K562 (cell line): ENCODE measurements around the gene CEP43. TPM values are rescaled to one million over a fixed set of nuclear protein-coding genes. Genes with fewer than 3 reads are reported as not detected.

ENCODE experiments used
- ATAC-seq: fragments of 200-7000 bp; cut with Tn5 transposase; 3 replicates; pipeline ENCODE4 v1.9.1; 2020; ENCODE audit warnings: moderate library complexity
- BruUV-seq: library from RNA; stranded (reverse); fragments of 400-500 nt; replicated peaks from 2 replicates; lab custom pipeline; 2021; lab: Mats Ljungman, UMichigan
- CTCF ChIA-PET: fragments of 300-600 bp; formaldehyde crosslinking; extraction: SDS; loops from one replicate; lab custom pipeline; 2021; ENCODE audit warnings: low intra/inter-chr PET ratio; lab: Yijun Ruan, JAX
- POLR2A ChIA-PET: fragments of 300-600, 350-650 bp; sonication (Branson Sonifier 250); formaldehyde crosslinking; extraction: SDS; loops from one replicate; lab custom pipeline; 2021; ENCODE audit warnings: antibody characterized with exemption, inconsistent platforms; lab: Yijun Ruan, JAX
- DNase-seq, 4 experiments: peaks; one replicate each; pipeline versions ENCODE4 v3.0.0 to v3.0.0-alpha.2; 2011 to 2018; ENCODE audit warnings: low spot score in 3 of 4, mixed read lengths in 3 of 4; ENCODE audit errors: extremely low read depth in 1 of 4
- FAIRE-seq: peaks from 2 replicates; lab custom pipeline; 2011; peaks lifted over from hg19 to GRCh38; lab: Jason Lieb, UNC
- H2AFZ ChIP-seq: 2 replicates; pipeline ENCODE4 v1.6.0; 2011; ENCODE audit warnings: low read depth, low read length, control low read depth, inconsistent platforms
- H3K27ac ChIP-seq: fragments of 200-600 bp; 3 replicates; pipeline ENCODE4 v1.8.0; 2011; ENCODE audit warnings: low read depth, mild to moderate bottlenecking, control low read depth, inconsistent platforms, low read length, moderate library complexity, mixed read lengths; ENCODE audit errors: extremely low read depth
- H3K27me3 ChIP-seq, 2 experiments: fragments of 300-600 bp in 1 of 2; 2 replicates in 1 of 2; 3 replicates in 1 of 2; pipeline versions ENCODE4 v1.6.0 to v1.8.0; 2011; ENCODE audit warnings: inconsistent platforms in 2 of 2, low read length in 2 of 2, mild to moderate bottlenecking in 1 of 2, mixed read lengths in 1 of 2, moderate library complexity in 1 of 2; ENCODE audit not compliant: control insufficient read depth in 2 of 2, insufficient read depth in 2 of 2
- H3K36me3 ChIP-seq: fragments of 300-600 bp; 3 replicates; pipeline ENCODE4 v1.8.0; 2011; ENCODE audit warnings: mild to moderate bottlenecking, low read length, inconsistent platforms; ENCODE audit not compliant: control insufficient read depth, insufficient read depth
- H3K4me1 ChIP-seq, 2 experiments: fragments of 200-600 bp in 1 of 2; replicated peaks in 1 of 2; 2 replicates in 1 of 2; 3 replicates in 1 of 2; pipeline versions ENCODE4 v1.5.1 to v1.8.0; 2011; ENCODE audit warnings: inconsistent platforms in 2 of 2, low read length in 2 of 2, mild to moderate bottlenecking in 1 of 2, mixed read lengths in 1 of 2, moderate library complexity in 1 of 2; ENCODE audit not compliant: control insufficient read depth in 2 of 2, insufficient read depth in 2 of 2
- H3K4me2 ChIP-seq: 2 replicates; pipeline ENCODE4 v1.6.1; 2011; ENCODE audit warnings: low read length, control low read depth, inconsistent platforms, mixed read lengths; ENCODE audit not compliant: insufficient read depth
- H3K4me3 ChIP-seq: fragments of 200-600 bp; sonication (generic), shearing (Covaris generic); 2 replicates; pipeline ENCODE4 v1.5.1; 2016; ENCODE audit warnings: control low read depth, inconsistent platforms
- H3K79me2 ChIP-seq: fragments of 200-600 bp; 3 replicates; pipeline ENCODE4 v1.8.0; 2011; ENCODE audit warnings: low read length, inconsistent platforms; ENCODE audit not compliant: control insufficient read depth, insufficient read depth
- H3K9ac ChIP-seq, 2 experiments: 2 replicates each; pipeline versions ENCODE4 v1.6.0 to v1.6.1; 2011; ENCODE audit warnings: low read depth in 2 of 2, low read length in 2 of 2, control low read depth in 1 of 2, inconsistent platforms in 1 of 2, mild to moderate bottlenecking in 1 of 2, mixed read lengths in 1 of 2; ENCODE audit not compliant: insufficient read depth in 1 of 2
- H3K9me1 ChIP-seq: one replicate; pipeline ENCODE4 v1.6.0; 2011; ENCODE audit warnings: inconsistent platforms, mild to moderate bottlenecking, low read length, moderate library complexity; ENCODE audit not compliant: control insufficient read depth, insufficient read depth
- H3K9me3 ChIP-seq: replicated peaks from 2 replicates; pipeline ENCODE4 v1.5.1; 2011; ENCODE audit warnings: low read depth, low read length, inconsistent platforms; ENCODE audit not compliant: control insufficient read depth, insufficient read depth
- H4K20me1 ChIP-seq: replicated peaks from 2 replicates; pipeline ENCODE4 v1.6.1; 2011; ENCODE audit warnings: low read length, inconsistent platforms, mixed read lengths; ENCODE audit not compliant: control insufficient read depth, insufficient read depth
- POLR3A ChIP-seq: IDR thresholded peaks from 2 replicates; pipeline ENCODE4 v1.6.1; 2011; ENCODE audit warnings: borderline replicate concordance, mild to moderate bottlenecking, moderate library complexity; ENCODE audit not compliant: insufficient read length, insufficient read depth; ENCODE audit errors: extremely low read depth
- TAF15 ChIP-seq: fragments of 200-400 bp; formaldehyde crosslinking; IDR thresholded peaks from 2 replicates; pipeline ENCODE4 v1.6.1; 2017; ENCODE audit warnings: mild to moderate bottlenecking, low read depth, low read length, moderate library complexity
- ZBTB7A ChIP-seq: IDR thresholded peaks from 2 replicates; pipeline ENCODE4 v1.6.1; 2011; ENCODE audit warnings: low read depth, mild to moderate bottlenecking, low read length, moderate library complexity, borderline replicate concordance; ENCODE audit not compliant: control insufficient read depth
- ZNF384 ChIP-seq: IDR thresholded peaks from 2 replicates; pipeline ENCODE4 v1.6.1; 2012; ENCODE audit warnings: low read depth, low read length, improper control_type of control experiment
- WGBS: fragments of 100-300 bp; shearing (Covaris generic); methylation state at CpG from one replicate; pipeline ENCODE4 v1.1.6; 2016; ENCODE audit warnings: low coverage, mixed read lengths; ENCODE audit not compliant: insufficient coverage; ENCODE audit errors: missing lambda C conversion rate; 5-methylcytosine and 5-hydroxymethylcytosine counted together
- in situ Hi-C: fragments of 300-500 bp; cut with MboI; formaldehyde crosslinking; loops from 4 replicates; pipeline ENCODE4 v1.15.0; 2018; ENCODE audit warnings: inconsistent platforms, mixed read lengths
- intact Hi-C: fragments of 100-400 bp; cut with micrococcal nuclease; formaldehyde crosslinking; loops from 2 replicates; pipeline ENCODE4 v1.14.2; 2022
- polyA plus RNA-seq, 8 experiments: library from polyadenylated mRNA; depleted of rRNA in 4 of 8; stranded (reverse) in 5 of 8; unstranded in 3 of 8; fragments of >200 nt; fragmentation: Nextera tagmentation in 2 of 8; fragmentation: Illumina TruSeq in 1 of 8; extraction: Ambion mirVana in 2 of 8; extraction: Trizol in 1 of 8; gene quantifications; 2 replicates each; pipeline versions ENCODE4 v1.2.1 to v1.2.3, GENCODE V29; 2011 to 2014; ENCODE audit warnings: inconsistent platforms in 1 of 8, missing spikeins in 1 of 8
- total RNA-seq, 7 experiments: library from RNA; depleted of rRNA in 6 of 7; stranded (reverse); fragments of >200 nt in 6 of 7; fragmentation: Illumina TruSeq in 2 of 7; extraction: Trizol in 2 of 7; gene quantifications; 2 replicates each; pipeline versions ENCODE4 v1.2.1 to v1.2.3, GENCODE V29; 2011 to 2021; ENCODE audit warnings: low replicate concordance in 1 of 7
- TF ChIP-seq, protein P1 (sequence below): fragments of 250-450 bp; sonication (Bioruptor Pico); IDR thresholded peaks from 2 replicates; pipeline ENCODE4 v1.5.0; 2020; ENCODE audit warnings: mild to moderate bottlenecking, borderline replicate concordance
- TF ChIP-seq, protein P2 (sequence below): sonication (generic); formaldehyde crosslinking; IDR thresholded peaks from 2 replicates; pipeline ENCODE4 v1.8.0; 2022; ENCODE audit warnings: mild to moderate bottlenecking, missing genetic modification reagents
- TF ChIP-seq, protein P3 (sequence below): fragments of 450-650 bp; IDR thresholded peaks from 2 replicates; pipeline ENCODE4 v1.6.1; 2014; ENCODE audit warnings: low read depth, mild to moderate bottlenecking, moderate library complexity, borderline replicate concordance
- TF ChIP-seq, protein P4 (sequence below): fragments of 250-450 bp; sonication (Bioruptor Pico); IDR thresholded peaks from 2 replicates; pipeline ENCODE4 v1.8.0; 2021; ENCODE audit warnings: borderline replicate concordance, mild to moderate bottlenecking, moderate library complexity; ENCODE audit not compliant: poor library complexity, severe bottlenecking

The CEP43 gene
- total and polyA plus RNA-seq, 9 of the 15 experiments (the other 6 are each of a cell fraction or from before 2014, with no cell fraction given) = 15.2 to 55.7 (median 47.4) TPM

DNA sequence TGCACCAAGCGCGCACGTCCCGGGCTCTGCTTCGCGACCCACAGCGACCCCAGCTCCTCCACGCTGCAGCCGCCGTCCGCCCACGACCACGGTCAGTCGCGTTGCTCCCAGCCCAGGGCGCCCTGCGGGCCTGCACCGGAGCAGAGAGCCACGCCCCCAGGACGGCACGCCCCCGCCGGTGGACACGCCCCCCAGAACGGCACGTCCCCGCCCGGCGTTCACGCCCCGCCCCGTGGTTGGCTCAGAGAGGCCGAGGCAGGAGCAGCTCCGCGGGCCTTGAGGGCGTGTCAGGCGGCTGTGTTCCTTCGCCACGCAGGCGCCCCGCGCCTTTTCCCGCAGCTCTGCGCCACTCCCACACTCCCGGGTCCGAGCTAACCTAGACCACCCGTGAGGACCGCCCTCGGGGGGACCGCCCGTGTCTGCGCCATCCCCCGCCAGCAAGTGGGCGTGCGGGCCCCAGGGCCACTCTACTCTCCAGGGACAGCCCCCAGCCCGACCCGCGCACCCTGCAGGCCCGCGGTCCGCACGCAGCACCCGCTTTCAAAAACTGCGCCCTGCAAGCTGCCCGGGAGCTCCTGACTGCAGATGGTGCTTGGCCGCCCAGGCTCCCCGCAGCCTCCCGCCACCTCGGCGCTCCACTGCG is 42.6 kb upstream of the CEP43 start, which contains the start of gene RNASET2:
TSS of gene RNASET2 (minus strand) at position 107 of the 643 bp plus-strand sequence. CDS start 368 bp downstream, outside the sequence.
- in situ Hi-C loops = loop anchor here (10.0 kb wide), 1 partner anchor 182 kb away; no protein-coding TSS in a partner anchor
- peak; percentile 97 for ATAC-seq
- intact Hi-C loops = loop anchor here (2.0 kb wide), 1 partner anchor 42 kb away; the partner anchor contains the start of gene CEP43
- TF ChIP-seq, protein P1, sequence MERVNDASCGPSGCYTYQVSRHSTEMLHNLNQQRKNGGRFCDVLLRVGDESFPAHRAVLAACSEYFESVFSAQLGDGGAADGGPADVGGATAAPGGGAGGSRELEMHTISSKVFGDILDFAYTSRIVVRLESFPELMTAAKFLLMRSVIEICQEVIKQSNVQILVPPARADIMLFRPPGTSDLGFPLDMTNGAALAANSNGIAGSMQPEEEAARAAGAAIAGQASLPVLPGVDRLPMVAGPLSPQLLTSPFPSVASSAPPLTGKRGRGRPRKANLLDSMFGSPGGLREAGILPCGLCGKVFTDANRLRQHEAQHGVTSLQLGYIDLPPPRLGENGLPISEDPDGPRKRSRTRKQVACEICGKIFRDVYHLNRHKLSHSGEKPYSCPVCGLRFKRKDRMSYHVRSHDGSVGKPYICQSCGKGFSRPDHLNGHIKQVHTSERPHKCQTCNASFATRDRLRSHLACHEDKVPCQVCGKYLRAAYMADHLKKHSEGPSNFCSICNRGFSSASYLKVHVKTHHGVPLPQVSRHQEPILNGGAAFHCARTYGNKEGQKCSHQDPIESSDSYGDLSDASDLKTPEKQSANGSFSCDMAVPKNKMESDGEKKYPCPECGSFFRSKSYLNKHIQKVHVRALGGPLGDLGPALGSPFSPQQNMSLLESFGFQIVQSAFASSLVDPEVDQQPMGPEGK (CRISPR knock-in tag) = no peak
- TF ChIP-seq, protein P2, sequence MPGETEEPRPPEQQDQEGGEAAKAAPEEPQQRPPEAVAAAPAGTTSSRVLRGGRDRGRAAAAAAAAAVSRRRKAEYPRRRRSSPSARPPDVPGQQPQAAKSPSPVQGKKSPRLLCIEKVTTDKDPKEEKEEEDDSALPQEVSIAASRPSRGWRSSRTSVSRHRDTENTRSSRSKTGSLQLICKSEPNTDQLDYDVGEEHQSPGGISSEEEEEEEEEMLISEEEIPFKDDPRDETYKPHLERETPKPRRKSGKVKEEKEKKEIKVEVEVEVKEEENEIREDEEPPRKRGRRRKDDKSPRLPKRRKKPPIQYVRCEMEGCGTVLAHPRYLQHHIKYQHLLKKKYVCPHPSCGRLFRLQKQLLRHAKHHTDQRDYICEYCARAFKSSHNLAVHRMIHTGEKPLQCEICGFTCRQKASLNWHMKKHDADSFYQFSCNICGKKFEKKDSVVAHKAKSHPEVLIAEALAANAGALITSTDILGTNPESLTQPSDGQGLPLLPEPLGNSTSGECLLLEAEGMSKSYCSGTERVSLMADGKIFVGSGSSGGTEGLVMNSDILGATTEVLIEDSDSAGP (CRISPR knock-in tag) = 0 out of 2 replicates have a peak, but pooled peaks have one; percentile 29
- TF ChIP-seq POLR3A (no peak), ZBTB7A (peak; percentile 16; the same call in 1 of the 2 replicates), TAF15 (no peak), ZNF384 (no peak)
- TF ChIP-seq, protein P3, sequence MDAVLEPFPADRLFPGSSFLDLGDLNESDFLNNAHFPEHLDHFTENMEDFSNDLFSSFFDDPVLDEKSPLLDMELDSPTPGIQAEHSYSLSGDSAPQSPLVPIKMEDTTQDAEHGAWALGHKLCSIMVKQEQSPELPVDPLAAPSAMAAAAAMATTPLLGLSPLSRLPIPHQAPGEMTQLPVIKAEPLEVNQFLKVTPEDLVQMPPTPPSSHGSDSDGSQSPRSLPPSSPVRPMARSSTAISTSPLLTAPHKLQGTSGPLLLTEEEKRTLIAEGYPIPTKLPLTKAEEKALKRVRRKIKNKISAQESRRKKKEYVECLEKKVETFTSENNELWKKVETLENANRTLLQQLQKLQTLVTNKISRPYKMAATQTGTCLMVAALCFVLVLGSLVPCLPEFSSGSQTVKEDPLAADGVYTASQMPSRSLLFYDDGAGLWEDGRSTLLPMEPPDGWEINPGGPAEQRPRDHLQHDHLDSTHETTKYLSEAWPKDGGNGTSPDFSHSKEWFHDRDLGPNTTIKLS = peak; percentile 72; the same call in 1 of the 2 replicates
- TF ChIP-seq, protein P4, sequence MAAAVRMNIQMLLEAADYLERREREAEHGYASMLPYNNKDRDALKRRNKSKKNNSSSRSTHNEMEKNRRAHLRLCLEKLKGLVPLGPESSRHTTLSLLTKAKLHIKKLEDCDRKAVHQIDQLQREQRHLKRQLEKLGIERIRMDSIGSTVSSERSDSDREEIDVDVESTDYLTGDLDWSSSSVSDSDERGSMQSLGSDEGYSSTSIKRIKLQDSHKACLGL = no peak

More for the DNA sequence above, 42.6 kb upstream of the CEP43 start, which contains the start of gene RNASET2:
- Histone ChIP-seq H3K79me2 (peaks cover 15% of the 10 kb centered on the region), H3K9me3 (no peaks in the 10 kb centered on the region), H3K9me1 (no peaks in the 10 kb centered on the region), H3K27ac (peak within 1 kb of the TSS; percentile 73), H3K9ac (peak within 1 kb of the TSS; percentile 69 to 94), H3K27me3 (no peaks in the 10 kb centered on the region), H3K4me1 (peaks cover 27 to 41% of the 10 kb centered on the region in 2 experiments), H3K36me3 (peaks cover 3% of the 10 kb centered on the region; the same call in 2 of the 3 replicates), H4K20me1 (no peaks in the 10 kb centered on the region), H3K4me2 (peak within 1 kb of the TSS; percentile 73), H3K4me3 (peak within 1 kb of the TSS; percentile 75), H2AFZ (peak within 1 kb of the TSS; percentile 93)
- FAIRE-seq (peak; percentile 74), DNase-seq (peak; percentile 96 to 99 (median 97))
- ChIA-PET CTCF (interaction anchor here (0.7 kb wide), 1 partner anchor 14 kb away, joined by 3 read pairs; no protein-coding TSS in a partner anchor), POLR2A (interaction anchor here (0.6 to 2.2 kb wide), 10 partner anchors 14 to 232 kb away, joined by 3 to 6 read pairs (median 3); partner anchors contain the start of gene CEP43)
- whole genome bisulfite sequencing = 2% methylated on average over 44 of the region's 71 CpGs
- BruUV-seq = no TSS peak
